Measurements from ENCODE around the gene HSD11B2. TPM values are rescaled to one million over a fixed set of nuclear protein-coding genes. Genes with fewer than 3 reads are reported as not detected.

HSD11B2 gene
- total and polyA plus RNA-seq, 3 donors from 2014 or later = 4.9 to 11.5 (median 7.7) TPM

GRCh38 chr16:67448580-67448979, 17.7 kb downstream of the HSD11B2 start:
- TF ChIP-seq CTCF (IDR thresholded peaks at IDR 0.05) (no peak), POLR2A (IDR thresholded peaks at IDR 0.05) (no peak)
- 97 to 100% methylated on average over 5 of the region's 5 CpGs for WGBS, 2 donors
- peaks cover 73% of the 10 kb centered on the region for H3K4me1 ChIP-seq
- no peak overlapping the region for H3K4me3 ChIP-seq
- H3K27ac ChIP-seq = no peak overlapping the region
- no peaks in the 10 kb centered on the region for H3K36me3 ChIP-seq (ENCODE audit: low read depth, missing control alignments)
- intact Hi-C loops (cut with DNase I; ENCODE audit: low total_unique reads) = no loop called here
- no peak for DNase-seq
- no peaks in the 10 kb centered on the region for H3K27me3 ChIP-seq
- H3K9me3 ChIP-seq = no peaks in the 10 kb centered on the region

- no peak overlapping the region for H3K4me3 ChIP-seq
- no peak overlapping the region for H3K27ac ChIP-seq
- no peaks in the 10 kb centered on the region for H3K27me3 ChIP-seq
- H3K36me3 ChIP-seq (ENCODE audit: low read depth, missing control alignments) = no peaks in the 10 kb centered on the region
- peaks cover 73% of the 10 kb centered on the region for H3K4me1 ChIP-seq
- 42 to 71% methylated on average over 2 of the region's 2 CpGs for WGBS, 2 donors
- no peaks in the 10 kb centered on the region for H3K9me3 ChIP-seq
- intact Hi-C loops (cut with DNase I; ENCODE audit: low total_unique reads) = no loop called here
- no peak for DNase-seq
- TF ChIP-seq POLR2A (IDR thresholded peaks at IDR 0.05) = no peak
- TF ChIP-seq CTCF (IDR thresholded peaks at IDR 0.05) = no peak
These were observed 18.4 kb downstream of the HSD11B2 start for GRCh38 chr16:67449336-67449735.

- DNase-seq = no peak
- intact Hi-C loops (cut with DNase I; ENCODE audit: low total_unique reads) = no loop called here
- H3K4me3 ChIP-seq = no peak overlapping the region
- peaks cover 71% of the 10 kb centered on the region for H3K4me1 ChIP-seq
- no peak overlapping the region for H3K27ac ChIP-seq
- H3K36me3 ChIP-seq (ENCODE audit: low read depth, missing control alignments) = no peaks in the 10 kb centered on the region
- no peaks in the 10 kb centered on the region for H3K27me3 ChIP-seq
- TF ChIP-seq POLR2A (IDR thresholded peaks at IDR 0.05) = no peak
- TF ChIP-seq CTCF (IDR thresholded peaks at IDR 0.05) = no peak
- no peaks in the 10 kb centered on the region for H3K9me3 ChIP-seq
- WGBS, 2 donors = 57 to 80% methylated on average over 2 to 3 of the region's 3 CpGs
These were observed 18.8 kb downstream of the HSD11B2 start for GRCh38 chr16:67449739-67450138.

GRCh38 chr16:67451061-67451703, 20.3 kb downstream of the HSD11B2 start:
- 63 to 76% methylated on average over 7 to 12 of the region's 12 CpGs for WGBS, 2 donors
- intact Hi-C loops (cut with DNase I; ENCODE audit: low total_unique reads) = no loop called here
- peaks cover 57% of the 10 kb centered on the region for H3K4me1 ChIP-seq
- no peak for DNase-seq
- H3K27me3 ChIP-seq = no peaks in the 10 kb centered on the region
- H3K4me3 ChIP-seq = no peak overlapping the region
- H3K27ac ChIP-seq = no peak overlapping the region
- TF ChIP-seq POLR2A (IDR thresholded peaks at IDR 0.05) = no peak
- no peak for TF ChIP-seq CTCF (IDR thresholded peaks at IDR 0.05)
- no peaks in the 10 kb centered on the region for H3K9me3 ChIP-seq
- H3K36me3 ChIP-seq (ENCODE audit: low read depth, missing control alignments) = no peaks in the 10 kb centered on the region
